Measurements from ENCODE around the gene RAB36. TPM values are rescaled to one million over a fixed set of nuclear protein-coding genes. Genes with fewer than 3 reads are reported as not detected.

RAB36 gene
- total and polyA plus RNA-seq, 12 donors, result 4.0 to 13.0 (median 7.2) TPM

GRCh38 chr22:23158516-23159290 is 13.4 kb downstream of the RAB36 start:
- no peak overlapping the region for H3K27ac ChIP-seq
- H3K27me3 ChIP-seq, result no peaks in the 10 kb centered on the region
- intact Hi-C loops (cut with DNase I), result loop anchor here in 1 of 2 donors (10.0 kb wide), 1 partner anchor 84 kb away; the partner anchor contains the start of gene GNAZ
- no peaks in the 10 kb centered on the region for H3K4me1 ChIP-seq (replicated peaks in 1 of 2)
- H3K9me3 ChIP-seq (replicated peaks in 1 of 3), result no peaks in the 10 kb centered on the region
- 87 to 97% (median 89%) methylated on average over 8 to 14 of the region's 14 CpGs for WGBS, 4 donors
- no peak overlapping the region for H3K4me3 ChIP-seq
- TF ChIP-seq POLR2A (IDR thresholded peaks at IDR 0.05) (no peak), CTCF (IDR thresholded peaks at IDR 0.05) (no peak)
- no peaks in the 10 kb centered on the region for H3K36me3 ChIP-seq (replicated peaks in 1 of 2)
- DNase-seq, result no peak

- no peaks in the 10 kb centered on the region for H3K9me3 ChIP-seq (replicated peaks in 1 of 3)
- H3K27ac ChIP-seq, result no peak overlapping the region
- WGBS, 4 donors, result 80 to 87% (median 86%) methylated on average over 2 to 6 of the region's 6 CpGs
- DNase-seq, result no peak
- H3K36me3 ChIP-seq (replicated peaks in 1 of 2), result no peaks in the 10 kb centered on the region
- no peaks in the 10 kb centered on the region for H3K27me3 ChIP-seq
- intact Hi-C loops (cut with DNase I), result loop anchor here in 1 of 2 donors (10.0 kb wide), 1 partner anchor 84 kb away; the partner anchor contains the start of gene GNAZ
- TF ChIP-seq CTCF (IDR thresholded peaks at IDR 0.05), result no peak
- no peak for TF ChIP-seq POLR2A (IDR thresholded peaks at IDR 0.05)
- no peaks in the 10 kb centered on the region for H3K4me1 ChIP-seq (replicated peaks in 1 of 2)
- no peak overlapping the region for H3K4me3 ChIP-seq
Observed at GRCh38 chr22:23159291-23159630, 14.0 kb downstream of the RAB36 start.

GRCh38 chr22:23161029-23161428 is 15.8 kb downstream of the RAB36 start:
- no peak for TF ChIP-seq POLR2A (IDR thresholded peaks at IDR 0.05)
- no peak for TF ChIP-seq CTCF (IDR thresholded peaks at IDR 0.05)
- intact Hi-C loops (cut with DNase I), result no loop called here
- WGBS, 4 donors, result 93 to 97% (median 95%) methylated on average over 3 to 4 of the region's 4 CpGs

GRCh38 chr22:23161574-23161973 is 16.3 kb downstream of the RAB36 start:
- Histone ChIP-seq H3K27me3 (no peaks in the 10 kb centered on the region), H3K27ac (no peak overlapping the region), H3K4me3 (no peak overlapping the region), H3K4me1 (replicated peaks in 1 of 2) (no peaks in the 10 kb centered on the region), H3K9me3 (replicated peaks in 1 of 3) (no peaks in the 10 kb centered on the region), H3K36me3 (replicated peaks in 1 of 2) (no peaks in the 10 kb centered on the region)
- 86 to 93% (median 90%) methylated on average over 4 to 13 of the region's 13 CpGs for WGBS, 4 donors
- intact Hi-C loops (cut with DNase I), result no loop called here
- no peak for DNase-seq
- TF ChIP-seq CTCF (IDR thresholded peaks at IDR 0.05) (no peak), POLR2A (IDR thresholded peaks at IDR 0.05) (no peak)

More at GRCh38 chr22:23161029-23161428, 15.8 kb downstream of the RAB36 start:
- H3K4me1 ChIP-seq (replicated peaks in 1 of 2), result no peaks in the 10 kb centered on the region
- DNase-seq, result no peak
- no peaks in the 10 kb centered on the region for H3K36me3 ChIP-seq (replicated peaks in 1 of 2)
- H3K27me3 ChIP-seq, result no peaks in the 10 kb centered on the region
- no peak overlapping the region for H3K27ac ChIP-seq
- no peaks in the 10 kb centered on the region for H3K9me3 ChIP-seq (replicated peaks in 1 of 3)
- H3K4me3 ChIP-seq, result no peak overlapping the region

Measured in adrenal gland (tissue), 12 donors.